HL-60 (cell line): ENCODE data around the gene HSPA12B.

Experiments
- DNase-seq, 2 experiments: peaks; one replicate each; pipeline ENCODE4 v3.0.0-alpha.2; 2010 to 2020; ENCODE audit warnings: low read depth in 1 of 2, low spot score in 1 of 2
- H3K27ac ChIP-seq: fragments of 250-450 bp; sonication (Bioruptor Pico); replicated peaks from 2 replicates; pipeline ENCODE4 v1.5.1; 2020; ENCODE audit warnings: mild to moderate bottlenecking, moderate library complexity
- H3K27me3 ChIP-seq: fragments of 250-450 bp; sonication (Bioruptor Pico); 2 replicates; pipeline ENCODE4 v1.5.1; 2021; ENCODE audit warnings: mild to moderate bottlenecking, moderate library complexity; ENCODE audit not compliant: insufficient read depth, poor library complexity, severe bottlenecking
- H3K4me3 ChIP-seq: replicated peaks from 2 replicates; pipeline ENCODE4 v1.5.1; 2011; ENCODE audit warnings: mild to moderate bottlenecking, control low read depth, low read length; ENCODE audit not compliant: insufficient read depth
- GABPA ChIP-seq: IDR thresholded peaks from 2 replicates; pipeline ENCODE4 v1.6.1; 2012; ENCODE audit warnings: low read depth
- POLR2AphosphoS5 ChIP-seq: IDR thresholded peaks from 2 replicates; pipeline ENCODE4 v1.6.1; 2012; ENCODE audit warnings: low read depth
- SPI1 ChIP-seq: IDR thresholded peaks from 2 replicates; pipeline ENCODE4 v1.6.1; 2012; ENCODE audit warnings: low read depth, mild to moderate bottlenecking, borderline replicate concordance
- TF ChIP-seq, protein P1 (sequence below): IDR thresholded peaks from one replicate; pipeline ENCODE4 v1.5.1; 2011; ENCODE audit warnings: low read length, control low read depth, inconsistent platforms; ENCODE audit not compliant: insufficient read depth
- TF ChIP-seq, protein P2 (sequence below): IDR thresholded peaks from 2 replicates; pipeline ENCODE4 v1.6.1; 2012; ENCODE audit warnings: low read depth; ENCODE audit not compliant: insufficient replicate concordance

The HSPA12B gene

GRCh38 chr20:3693376-3693775 is 39.1 kb upstream of the HSPA12B start:
- no peak for DNase-seq
- Histone ChIP-seq H3K27me3 (no peaks in the 10 kb centered on the region), H3K27ac (no peak overlapping the region), H3K4me3 (no peak overlapping the region)
- TF ChIP-seq, protein P1, sequence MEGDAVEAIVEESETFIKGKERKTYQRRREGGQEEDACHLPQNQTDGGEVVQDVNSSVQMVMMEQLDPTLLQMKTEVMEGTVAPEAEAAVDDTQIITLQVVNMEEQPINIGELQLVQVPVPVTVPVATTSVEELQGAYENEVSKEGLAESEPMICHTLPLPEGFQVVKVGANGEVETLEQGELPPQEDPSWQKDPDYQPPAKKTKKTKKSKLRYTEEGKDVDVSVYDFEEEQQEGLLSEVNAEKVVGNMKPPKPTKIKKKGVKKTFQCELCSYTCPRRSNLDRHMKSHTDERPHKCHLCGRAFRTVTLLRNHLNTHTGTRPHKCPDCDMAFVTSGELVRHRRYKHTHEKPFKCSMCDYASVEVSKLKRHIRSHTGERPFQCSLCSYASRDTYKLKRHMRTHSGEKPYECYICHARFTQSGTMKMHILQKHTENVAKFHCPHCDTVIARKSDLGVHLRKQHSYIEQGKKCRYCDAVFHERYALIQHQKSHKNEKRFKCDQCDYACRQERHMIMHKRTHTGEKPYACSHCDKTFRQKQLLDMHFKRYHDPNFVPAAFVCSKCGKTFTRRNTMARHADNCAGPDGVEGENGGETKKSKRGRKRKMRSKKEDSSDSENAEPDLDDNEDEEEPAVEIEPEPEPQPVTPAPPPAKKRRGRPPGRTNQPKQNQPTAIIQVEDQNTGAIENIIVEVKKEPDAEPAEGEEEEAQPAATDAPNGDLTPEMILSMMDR: no peak

DNA sequence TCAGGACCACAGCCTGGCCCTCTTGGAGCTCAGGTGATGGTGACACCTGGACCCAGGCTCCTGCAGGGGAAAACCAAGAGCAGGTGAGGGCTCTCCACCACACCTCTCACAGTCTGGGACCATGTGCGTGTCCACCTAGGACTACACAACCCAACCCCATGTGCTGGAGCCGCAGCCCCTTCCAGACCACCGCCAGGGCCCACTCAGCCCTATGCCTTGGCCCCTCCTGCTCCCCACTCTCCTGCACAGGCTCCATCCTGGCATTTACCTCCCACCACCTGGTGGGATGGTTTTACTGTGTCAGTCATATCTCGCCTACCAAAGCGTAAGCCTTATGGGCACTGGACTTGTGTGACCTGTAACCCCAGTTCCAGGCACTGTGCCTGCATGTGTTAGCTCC is 37.6 kb upstream of the HSPA12B start:
- DNase-seq: no peak
- Histone ChIP-seq H3K4me3 (no peak overlapping the region), H3K27ac (no peak overlapping the region), H3K27me3 (no peaks in the 10 kb centered on the region)
- TF ChIP-seq, protein P1: no peak
- TF ChIP-seq, protein P2, sequence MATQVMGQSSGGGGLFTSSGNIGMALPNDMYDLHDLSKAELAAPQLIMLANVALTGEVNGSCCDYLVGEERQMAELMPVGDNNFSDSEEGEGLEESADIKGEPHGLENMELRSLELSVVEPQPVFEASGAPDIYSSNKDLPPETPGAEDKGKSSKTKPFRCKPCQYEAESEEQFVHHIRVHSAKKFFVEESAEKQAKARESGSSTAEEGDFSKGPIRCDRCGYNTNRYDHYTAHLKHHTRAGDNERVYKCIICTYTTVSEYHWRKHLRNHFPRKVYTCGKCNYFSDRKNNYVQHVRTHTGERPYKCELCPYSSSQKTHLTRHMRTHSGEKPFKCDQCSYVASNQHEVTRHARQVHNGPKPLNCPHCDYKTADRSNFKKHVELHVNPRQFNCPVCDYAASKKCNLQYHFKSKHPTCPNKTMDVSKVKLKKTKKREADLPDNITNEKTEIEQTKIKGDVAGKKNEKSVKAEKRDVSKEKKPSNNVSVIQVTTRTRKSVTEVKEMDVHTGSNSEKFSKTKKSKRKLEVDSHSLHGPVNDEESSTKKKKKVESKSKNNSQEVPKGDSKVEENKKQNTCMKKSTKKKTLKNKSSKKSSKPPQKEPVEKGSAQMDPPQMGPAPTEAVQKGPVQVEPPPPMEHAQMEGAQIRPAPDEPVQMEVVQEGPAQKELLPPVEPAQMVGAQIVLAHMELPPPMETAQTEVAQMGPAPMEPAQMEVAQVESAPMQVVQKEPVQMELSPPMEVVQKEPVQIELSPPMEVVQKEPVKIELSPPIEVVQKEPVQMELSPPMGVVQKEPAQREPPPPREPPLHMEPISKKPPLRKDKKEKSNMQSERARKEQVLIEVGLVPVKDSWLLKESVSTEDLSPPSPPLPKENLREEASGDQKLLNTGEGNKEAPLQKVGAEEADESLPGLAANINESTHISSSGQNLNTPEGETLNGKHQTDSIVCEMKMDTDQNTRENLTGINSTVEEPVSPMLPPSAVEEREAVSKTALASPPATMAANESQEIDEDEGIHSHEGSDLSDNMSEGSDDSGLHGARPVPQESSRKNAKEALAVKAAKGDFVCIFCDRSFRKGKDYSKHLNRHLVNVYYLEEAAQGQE: no peak
- TF ChIP-seq GABPA (no peak), SPI1 (no peak), POLR2AphosphoS5 (no peak)

- no peak for DNase-seq
- no peak for TF ChIP-seq GABPA
- TF ChIP-seq POLR2AphosphoS5: no peak
- TF ChIP-seq, protein P2: no peak
- no peak for TF ChIP-seq SPI1
- TF ChIP-seq, protein P1: peak; percentile 19
- H3K4me3 ChIP-seq: no peak overlapping the region
- no peak overlapping the region for H3K27ac ChIP-seq
- H3K27me3 ChIP-seq: no peaks in the 10 kb centered on the region
Observed at GRCh38 chr20:3696200-3696599, 36.3 kb upstream of the HSPA12B start.

GRCh38 chr20:3696745-3697587 is 35.5 kb upstream of the HSPA12B start:
- TF ChIP-seq SPI1 (no peak), GABPA (no peak), POLR2AphosphoS5 (no peak)
- TF ChIP-seq, protein P2: no peak
- TF ChIP-seq, protein P1: no peak
- DNase-seq: no peak
- no peak overlapping the region for H3K4me3 ChIP-seq
- no peak overlapping the region for H3K27ac ChIP-seq
- H3K27me3 ChIP-seq: no peaks in the 10 kb centered on the region
